ENCODE data around the gene NDEL1.

The NDEL1 gene

GRCh38 chr17:8487130-8487645 is 51.5 kb downstream of the NDEL1 start:
- TF ChIP-seq ZIC2 (tag by site-specific recombination; IDR thresholded peaks at IDR 0.05) (peak; percentile 58), PRDM1 (tag by site-specific recombination; IDR thresholded peaks at IDR 0.05) (no peak), ZBTB8A (tag by site-specific recombination; IDR thresholded peaks at IDR 0.05) (no peak)
- Histone ChIP-seq H3K27ac (ENCODE audit: extremely low read depth, low read depth, low read length) (no peak overlapping the region), H3K4me3 (ENCODE audit: low read depth, low read length) (no peak overlapping the region), H3K9me3 (ENCODE audit: control insufficient read depth, insufficient read depth, low read depth, low read length) (no peaks in the 10 kb centered on the region), H3K36me3 (ENCODE audit: control insufficient read depth in 2 of 2, insufficient read depth in 1 of 2, low read length in 2 of 2) (peaks cover 86 to 99% of the 10 kb centered on the region in 2 experiments), H3K4me1 (ENCODE audit: control insufficient read depth, insufficient read depth, low read length) (no peaks in the 10 kb centered on the region)
- ChIA-PET CTCF (interaction anchor here (0.7 to 1.2 kb wide), 2 partner anchors 23 to 67 kb away, joined by 3 to 4 read pairs; no protein-coding TSS in a partner anchor), POLR2A (interaction anchor here (0.8 kb wide), 1 partner anchor 143 kb away, joined by 3 read pairs; the partner anchor contains the start of gene MYH10)

GRCh38 chr17:8487743-8488142 is 52.1 kb downstream of the NDEL1 start:
- ChIA-PET CTCF (interaction anchor here (0.7 to 1.2 kb wide), 2 partner anchors 24 to 68 kb away, joined by 3 to 4 read pairs; no protein-coding TSS in a partner anchor), POLR2A (interaction anchor here (0.5 to 0.8 kb wide), 2 partner anchors 22 to 143 kb away, joined by 3 read pairs; partner anchors contain the start of gene MYH10)
- no peak overlapping the region for H3K27ac ChIP-seq (ENCODE audit: extremely low read depth, low read depth, low read length)
- H3K4me3 ChIP-seq (ENCODE audit: low read depth, low read length), result no peak overlapping the region
- no peaks in the 10 kb centered on the region for H3K4me1 ChIP-seq (ENCODE audit: control insufficient read depth, insufficient read depth, low read length)
- no peaks in the 10 kb centered on the region for H3K9me3 ChIP-seq (ENCODE audit: control insufficient read depth, insufficient read depth, low read depth, low read length)
- peaks cover 86 to 99% of the 10 kb centered on the region in 2 experiments for H3K36me3 ChIP-seq (ENCODE audit: control insufficient read depth in 2 of 2, insufficient read depth in 1 of 2, low read length in 2 of 2)
- TF ChIP-seq, protein P1, sequence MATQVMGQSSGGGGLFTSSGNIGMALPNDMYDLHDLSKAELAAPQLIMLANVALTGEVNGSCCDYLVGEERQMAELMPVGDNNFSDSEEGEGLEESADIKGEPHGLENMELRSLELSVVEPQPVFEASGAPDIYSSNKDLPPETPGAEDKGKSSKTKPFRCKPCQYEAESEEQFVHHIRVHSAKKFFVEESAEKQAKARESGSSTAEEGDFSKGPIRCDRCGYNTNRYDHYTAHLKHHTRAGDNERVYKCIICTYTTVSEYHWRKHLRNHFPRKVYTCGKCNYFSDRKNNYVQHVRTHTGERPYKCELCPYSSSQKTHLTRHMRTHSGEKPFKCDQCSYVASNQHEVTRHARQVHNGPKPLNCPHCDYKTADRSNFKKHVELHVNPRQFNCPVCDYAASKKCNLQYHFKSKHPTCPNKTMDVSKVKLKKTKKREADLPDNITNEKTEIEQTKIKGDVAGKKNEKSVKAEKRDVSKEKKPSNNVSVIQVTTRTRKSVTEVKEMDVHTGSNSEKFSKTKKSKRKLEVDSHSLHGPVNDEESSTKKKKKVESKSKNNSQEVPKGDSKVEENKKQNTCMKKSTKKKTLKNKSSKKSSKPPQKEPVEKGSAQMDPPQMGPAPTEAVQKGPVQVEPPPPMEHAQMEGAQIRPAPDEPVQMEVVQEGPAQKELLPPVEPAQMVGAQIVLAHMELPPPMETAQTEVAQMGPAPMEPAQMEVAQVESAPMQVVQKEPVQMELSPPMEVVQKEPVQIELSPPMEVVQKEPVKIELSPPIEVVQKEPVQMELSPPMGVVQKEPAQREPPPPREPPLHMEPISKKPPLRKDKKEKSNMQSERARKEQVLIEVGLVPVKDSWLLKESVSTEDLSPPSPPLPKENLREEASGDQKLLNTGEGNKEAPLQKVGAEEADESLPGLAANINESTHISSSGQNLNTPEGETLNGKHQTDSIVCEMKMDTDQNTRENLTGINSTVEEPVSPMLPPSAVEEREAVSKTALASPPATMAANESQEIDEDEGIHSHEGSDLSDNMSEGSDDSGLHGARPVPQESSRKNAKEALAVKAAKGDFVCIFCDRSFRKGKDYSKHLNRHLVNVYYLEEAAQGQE (tag by site-specific recombination; IDR thresholded peaks at IDR 0.05), result no peak
- TF ChIP-seq ZNF239 (tag by site-specific recombination; IDR thresholded peaks at IDR 0.05) (no peak), ZNF292 (tag by site-specific recombination; IDR thresholded peaks at IDR 0.05; ENCODE audit: borderline replicate concordance, low read depth) (no peak), ZNF701 (tag by site-specific recombination; IDR thresholded peaks at IDR 0.05) (no peak), ZNF548 (tag by site-specific recombination; IDR thresholded peaks at IDR 0.05) (no peak), SCRT2 (tag by site-specific recombination; IDR thresholded peaks at IDR 0.05) (no peak), ZFHX2 (tag by site-specific recombination; conservative IDR thresholded peaks at IDR 0.05) (no peak), ZNF416 (tag by site-specific recombination; IDR thresholded peaks at IDR 0.05) (no peak), MZF1 (tag by site-specific recombination; IDR thresholded peaks at IDR 0.05; ENCODE audit: borderline replicate concordance) (no peak), REPIN1 (tag by site-specific recombination; IDR thresholded peaks at IDR 0.05; ENCODE audit: low read depth) (no peak), ZNF19 (tag by site-specific recombination; IDR thresholded peaks at IDR 0.05; ENCODE audit: low read depth) (no peak), ZNF791 (tag by site-specific recombination; IDR thresholded peaks at IDR 0.05) (no peak)

DNA sequence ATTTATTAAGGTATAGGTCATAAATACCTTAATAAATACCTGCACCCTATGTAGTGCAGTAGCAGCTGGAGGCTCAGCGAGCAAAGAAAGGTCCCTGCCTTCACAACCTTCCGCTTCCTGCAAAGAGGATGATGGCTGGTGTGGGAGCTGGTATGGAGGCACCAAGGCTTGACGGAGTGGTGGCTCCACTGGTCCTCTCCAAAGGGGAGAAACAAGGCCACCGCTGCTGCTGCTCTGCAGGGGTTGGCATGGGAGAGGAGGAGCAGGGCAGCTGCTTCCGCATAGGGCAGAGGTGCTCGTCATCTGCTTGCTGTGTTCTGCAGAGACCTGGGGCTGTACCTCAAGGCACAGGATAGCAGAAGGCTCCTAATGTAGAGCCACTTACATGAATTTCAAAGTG is 52.8 kb downstream of the NDEL1 start:
- ChIA-PET CTCF (no interaction called here), POLR2A (no interaction called here)
- Histone ChIP-seq H3K36me3 (ENCODE audit: control insufficient read depth in 2 of 2, insufficient read depth in 1 of 2, low read length in 2 of 2) (peaks cover 85 to 99% of the 10 kb centered on the region in 2 experiments), H3K9me3 (ENCODE audit: control insufficient read depth, insufficient read depth, low read depth, low read length) (no peaks in the 10 kb centered on the region), H3K27ac (ENCODE audit: extremely low read depth, low read depth, low read length) (no peak overlapping the region), H3K4me3 (ENCODE audit: low read depth, low read length) (no peak overlapping the region), H3K4me1 (ENCODE audit: control insufficient read depth, insufficient read depth, low read length) (no peaks in the 10 kb centered on the region)
- TF ChIP-seq ZSCAN30 (tag by site-specific recombination; IDR thresholded peaks at IDR 0.05) (no peak), ZNF341 (tag by site-specific recombination; IDR thresholded peaks at IDR 0.05; ENCODE audit: low read depth) (no peak), ZFHX2 (tag by site-specific recombination; conservative IDR thresholded peaks at IDR 0.05) (no peak), ZNF585B (tag by site-specific recombination; IDR thresholded peaks at IDR 0.05) (no peak), ZNF639 (tag by site-specific recombination; IDR thresholded peaks at IDR 0.05) (no peak), ZNF654 (tag by site-specific recombination; IDR thresholded peaks at IDR 0.05; ENCODE audit: low read depth) (no peak), ZBTB44 (tag by site-specific recombination; IDR thresholded peaks at IDR 0.05) (no peak)
- TF ChIP-seq, protein P2, sequence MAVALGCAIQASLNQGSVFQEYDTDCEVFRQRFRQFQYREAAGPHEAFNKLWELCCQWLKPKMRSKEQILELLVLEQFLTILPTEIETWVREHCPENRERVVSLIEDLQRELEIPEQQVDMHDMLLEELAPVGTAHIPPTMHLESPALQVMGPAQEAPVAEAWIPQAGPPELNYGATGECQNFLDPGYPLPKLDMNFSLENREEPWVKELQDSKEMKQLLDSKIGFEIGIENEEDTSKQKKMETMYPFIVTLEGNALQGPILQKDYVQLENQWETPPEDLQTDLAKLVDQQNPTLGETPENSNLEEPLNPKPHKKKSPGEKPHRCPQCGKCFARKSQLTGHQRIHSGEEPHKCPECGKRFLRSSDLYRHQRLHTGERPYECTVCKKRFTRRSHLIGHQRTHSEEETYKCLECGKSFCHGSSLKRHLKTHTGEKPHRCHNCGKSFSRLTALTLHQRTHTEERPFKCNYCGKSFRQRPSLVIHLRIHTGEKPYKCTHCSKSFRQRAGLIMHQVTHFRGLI (tag by site-specific recombination; IDR thresholded peaks at IDR 0.05), result no peak

All from HEK293 (cell line).